ENCODE measurements around the gene NPLOC4. TPM values are rescaled to one million over a fixed set of nuclear protein-coding genes. Genes with fewer than 3 reads are reported as not detected.

NPLOC4 gene
- 88.6 and 105 TPM in 2 replicates for polyA plus RNA-seq (2012; rRNA removed)
- 51.4 and 71.2 TPM in 2 replicates for polyA plus RNA-seq (2012; cell fraction: cytosol; rRNA removed)
- polyA plus RNA-seq (2012; cell fraction: nucleus; rRNA removed): 166 and 168 TPM in 2 replicates

DNA sequence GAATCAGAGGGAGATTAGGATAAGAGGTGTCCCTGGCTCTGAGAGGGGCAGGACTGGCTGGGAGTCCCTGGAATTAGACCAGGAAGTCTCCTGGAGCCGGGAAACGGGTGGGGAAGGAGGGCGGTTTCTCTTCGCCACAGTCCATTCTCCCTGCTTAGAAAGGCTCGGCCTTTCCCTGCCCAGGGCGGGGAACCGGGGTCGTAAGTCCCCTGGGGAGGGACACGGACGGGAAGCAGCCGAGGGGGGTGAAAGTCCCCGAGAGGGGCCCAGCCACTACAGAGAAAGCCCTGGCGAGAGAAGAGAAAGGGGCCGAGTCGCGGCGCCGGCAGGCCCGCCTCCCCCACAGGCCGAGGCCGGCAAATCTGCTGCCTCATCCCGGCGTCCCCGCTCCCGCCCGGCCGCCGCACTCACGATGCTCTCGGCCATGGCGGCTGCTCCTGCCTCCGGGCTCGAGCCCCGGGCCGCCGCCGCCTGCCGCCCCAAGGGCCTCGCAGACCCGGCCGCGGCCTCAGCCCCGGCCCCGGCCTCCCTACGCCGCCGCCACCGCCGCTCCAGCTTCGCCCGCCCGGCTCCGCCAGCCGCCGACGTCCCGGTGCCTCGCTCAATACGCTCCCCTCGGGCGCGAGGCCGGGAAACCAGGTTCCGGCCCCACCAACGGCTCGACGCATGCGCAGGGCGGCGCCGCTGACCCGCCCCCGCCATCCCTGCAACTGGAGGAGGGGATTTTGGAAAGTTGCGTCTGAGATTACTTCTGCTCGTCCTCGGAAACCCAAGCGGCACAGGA lies at the start of gene NPLOC4, which contains the start of gene TSPAN10:
NPLOC4 (minus strand) TSS at position 608 of the 784 bp plus-strand sequence; CDS start at position 426, 182 bp downstream.
TSPAN10 (plus strand) TSS at position 692 of the 784 bp plus-strand sequence. CDS start 5,217 bp downstream, outside the sequence.
- peaks cover 49% of the 10 kb centered on the region for H4K20me1 ChIP-seq (ENCODE audit: insufficient read depth)
- H3K4me1 ChIP-seq (ENCODE audit: control insufficient read depth in 1 of 2, insufficient read depth in 2 of 2, low read depth in 1 of 2, low read length in 1 of 2): peaks cover 7 to 17% of the 10 kb centered on the region in 2 experiments; a peak in 3 of 4 replicates
- peak within 1 kb of the TSS; percentile 99 for H3K9ac ChIP-seq
- no peaks in the 10 kb centered on the region for H3K9me3 ChIP-seq
- H3K27ac ChIP-seq (ENCODE audit: low read depth in 2 of 2, low read length in 1 of 2): peak within 1 kb of the TSS; percentile 67 to 92
- peaks cover 0 to 21% of the 10 kb centered on the region in 2 experiments for H3K36me3 ChIP-seq (replicated peaks in 1 of 2; ENCODE audit: control insufficient read depth in 1 of 2, insufficient read depth in 2 of 2, low read length in 1 of 2)
- 1% methylated on average over 45 of the region's 77 CpGs for WGBS (ENCODE audit: low lambda C conversion rate)
- peak; percentile 100 for DNase-seq
- peaks cover 60% of the 10 kb centered on the region for H3K79me2 ChIP-seq (ENCODE audit: insufficient read depth)
- H2AFZ ChIP-seq (ENCODE audit: low read depth): peak within 1 kb of the TSS; percentile 97
- H3K4me3 ChIP-seq (ENCODE audit: low read depth in 2 of 2, low read length in 1 of 2): peak within 1 kb of the TSS; percentile 65 to 79
- H3K4me2 ChIP-seq: peak within 1 kb of the TSS; percentile 88
- CTCF ChIA-PET: interaction anchor here (1.0 to 1.5 kb wide), 3 partner anchors 12 to 65 kb away, joined by 3 to 5 read pairs (median 5); no protein-coding TSS in a partner anchor
- H3F3A ChIP-seq (replicated peaks; ENCODE audit: insufficient read depth): peaks cover 10% of the 10 kb centered on the region
- H3K9me2 ChIP-seq: no peaks in the 10 kb centered on the region
- H3K27me3 ChIP-seq (ENCODE audit: insufficient read depth): no peaks in the 10 kb centered on the region
- POLR2A ChIA-PET: interaction anchor here (0.6 to 1.5 kb wide), 4 partner anchors 10 to 96 kb away, joined by 3 to 5 read pairs (median 4); partner anchors contain the start of genes ARL16, CCDC137, HGS and OXLD1
- TF ChIP-seq SMC3 (IDR thresholded peaks at IDR 0.05; ENCODE audit: low read depth, low read length) (peak; percentile 30), CHD2 (IDR thresholded peaks at IDR 0.05; ENCODE audit: low read length, partially characterized antibody) (no peak), CTCF (IDR thresholded peaks at IDR 0.05) (no peak), RFX5 (IDR thresholded peaks at IDR 0.05; ENCODE audit: low read length) (peak; percentile 68; the same call in 1 of the 2 replicates), FOXM1 (IDR thresholded peaks at IDR 0.05; ENCODE audit: low read depth) (no peak), YY1 (IDR thresholded peaks at IDR 0.05; ENCODE audit: low read depth) (peak; percentile 73; the same call in 1 of the 2 replicates), MXI1 (IDR thresholded peaks at IDR 0.05; ENCODE audit: low read depth, low read length) (peak; percentile 85), ZBTB33 (IDR thresholded peaks at IDR 0.05; ENCODE audit: borderline replicate concordance, low read depth) (no peak; the same call in 1 of the 2 replicates), GABPA (IDR thresholded peaks at IDR 0.05; ENCODE audit: low read depth) (peak; percentile 80), FOSL2 (IDR thresholded peaks at IDR 0.05; ENCODE audit: borderline replicate concordance, low read depth) (no peak; the same call in 1 of the 2 replicates), EP300 (IDR thresholded peaks at IDR 0.05; ENCODE audit: borderline replicate concordance in 1 of 2, low read depth in 1 of 2, low read length in 1 of 2) (0 out of 4 replicates have a peak, but pooled peaks have one; percentile 5 to 52), NFIC (IDR thresholded peaks at IDR 0.05; ENCODE audit: borderline replicate concordance) (no peak), ELF1 (IDR thresholded peaks at IDR 0.05) (no peak; the same call in 1 of the 2 replicates), JUND (IDR thresholded peaks at IDR 0.05) (no peak; the same call in 1 of the 2 replicates), GATA2 (CRISPR knock-in tag; IDR thresholded peaks at IDR 0.05) (no peak), RCOR1 (IDR thresholded peaks at IDR 0.05; ENCODE audit: low read length) (no peak), RXRA (IDR thresholded peaks at IDR 0.05; ENCODE audit: borderline replicate concordance, low read depth) (no peak), TAF1 (IDR thresholded peaks at IDR 0.05; ENCODE audit: borderline replicate concordance, low read depth, low read length) (peak; percentile 100), TCF12 (IDR thresholded peaks at IDR 0.05) (peak; percentile 27; the same call in 1 of the 2 replicates), PBX3 (IDR thresholded peaks at IDR 0.05) (no peak), NRF1 (IDR thresholded peaks at IDR 0.05; ENCODE audit: low read depth, low read length) (peak; percentile 97), SIN3A (IDR thresholded peaks at IDR 0.05; ENCODE audit: borderline replicate concordance, low read depth, low read length) (peak; percentile 93)
- TF ChIP-seq, protein P1, sequence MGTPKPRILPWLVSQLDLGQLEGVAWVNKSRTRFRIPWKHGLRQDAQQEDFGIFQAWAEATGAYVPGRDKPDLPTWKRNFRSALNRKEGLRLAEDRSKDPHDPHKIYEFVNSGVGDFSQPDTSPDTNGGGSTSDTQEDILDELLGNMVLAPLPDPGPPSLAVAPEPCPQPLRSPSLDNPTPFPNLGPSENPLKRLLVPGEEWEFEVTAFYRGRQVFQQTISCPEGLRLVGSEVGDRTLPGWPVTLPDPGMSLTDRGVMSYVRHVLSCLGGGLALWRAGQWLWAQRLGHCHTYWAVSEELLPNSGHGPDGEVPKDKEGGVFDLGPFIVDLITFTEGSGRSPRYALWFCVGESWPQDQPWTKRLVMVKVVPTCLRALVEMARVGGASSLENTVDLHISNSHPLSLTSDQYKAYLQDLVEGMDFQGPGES (IDR thresholded peaks at IDR 0.05; ENCODE audit: low read depth, low read length): no peak

Data from SK-N-SH (cell line).